Neural cell (in vitro differentiated cells): ENCODE results near the gene PTGS2. TPM values are rescaled to one million over a fixed set of nuclear protein-coding genes. Genes with fewer than 3 reads are reported as not detected.

ENCODE experiments used
- H2AFZ ChIP-seq: fragments of 200-600, 300-800 bp; sonication (generic), shearing (Covaris generic); 2 replicates; pipeline ENCODE4 v1.6.0; 2014; ENCODE audit warnings: low read depth, mild to moderate bottlenecking, antibody characterized with exemption, low read length, moderate library complexity
- H3F3A ChIP-seq: fragments of 200-600 bp; shearing (Covaris generic); 2 replicates; pipeline ENCODE4 v1.6.1; 2016; ENCODE audit warnings: mild to moderate bottlenecking, moderate library complexity, mixed read lengths, antibody characterized with exemption, low read length; ENCODE audit not compliant: insufficient read depth, poor library complexity, severe bottlenecking
- H3K27ac ChIP-seq: fragments of 200-600, 300-800 bp; sonication (generic), shearing (Covaris generic); 2 replicates; pipeline ENCODE4 v1.5.1; 2014; ENCODE audit warnings: mild to moderate bottlenecking, low read length, moderate library complexity
- H3K27me3 ChIP-seq: fragments of 300-800, 200-600 bp; sonication (generic), shearing (Covaris generic); 2 replicates; pipeline ENCODE4 v1.6.0; 2014; ENCODE audit warnings: mild to moderate bottlenecking, low read depth, low read length, moderate library complexity; ENCODE audit not compliant: insufficient read depth
- H3K36me3 ChIP-seq: fragments of 300-800, 200-600 bp; sonication (generic), shearing (Covaris generic); 2 replicates; pipeline ENCODE4 v1.5.1; 2014; ENCODE audit warnings: mild to moderate bottlenecking, antibody characterized with exemption, low read length, moderate library complexity; ENCODE audit not compliant: insufficient read depth
- H3K4me2 ChIP-seq: fragments of 300-800, 200-600 bp; sonication (generic), shearing (Covaris generic); 2 replicates; pipeline ENCODE4 v1.6.0; 2014; ENCODE audit warnings: mild to moderate bottlenecking, low read length
- H3K4me3 ChIP-seq: fragments of 300-800, 200-600 bp; sonication (generic), shearing (Covaris generic); 2 replicates; pipeline ENCODE4 v1.5.1; 2014; ENCODE audit warnings: mild to moderate bottlenecking, low read length, moderate library complexity
- H3K79me2 ChIP-seq: fragments of 200-600 bp; shearing (Covaris generic); replicated peaks from 2 replicates; pipeline ENCODE4 v1.6.0; 2014; ENCODE audit warnings: mild to moderate bottlenecking, low read length, moderate library complexity; ENCODE audit not compliant: insufficient read depth
- H3K9ac ChIP-seq: fragments of 300-800, 200-600 bp; sonication (generic), shearing (Covaris generic); 2 replicates; pipeline ENCODE4 v1.6.1; 2016; ENCODE audit warnings: mild to moderate bottlenecking, low read length, mixed read lengths
- H3K9me2 ChIP-seq: fragments of 200-600 bp; shearing (Covaris generic); 2 replicates; pipeline ENCODE4 v1.6.1; 2016; ENCODE audit warnings: mild to moderate bottlenecking, low read length, mixed read lengths; ENCODE audit not compliant: insufficient read depth
- H3K9me3 ChIP-seq: fragments of 200-600, 300-800 bp; sonication (generic), shearing (Covaris generic); 2 replicates; pipeline ENCODE4 v1.6.1; 2016; ENCODE audit warnings: mild to moderate bottlenecking, mixed run types, low read length, moderate library complexity, mixed read lengths
- H4K20me1 ChIP-seq: fragments of 200-600 bp; shearing (Covaris generic); 2 replicates; pipeline ENCODE4 v1.6.1; 2016; ENCODE audit warnings: mild to moderate bottlenecking, mixed run types; ENCODE audit not compliant: insufficient read depth
- EP300 ChIP-seq: fragments of 450-650 bp; conservative IDR thresholded peaks from 2 replicates; pipeline ENCODE4 v1.6.1; 2014; ENCODE audit warnings: antibody characterized with exemption, mild to moderate bottlenecking, moderate library complexity; ENCODE audit not compliant: poor library complexity, severe bottlenecking
- EZH2 ChIP-seq: fragments of 200-600, 300-800 bp; shearing (Covaris generic), sonication (generic); IDR thresholded peaks from 2 replicates; pipeline ENCODE4 v1.6.1; 2014; ENCODE audit warnings: antibody characterized with exemption, low read length, borderline replicate concordance, mild to moderate bottlenecking; ENCODE audit not compliant: insufficient read depth, poor library complexity, severe bottlenecking
- MXI1 ChIP-seq: fragments of 450-650 bp; conservative IDR thresholded peaks from 2 replicates; pipeline ENCODE4 v1.6.1; 2014; ENCODE audit warnings: antibody characterized with exemption, mild to moderate bottlenecking; ENCODE audit not compliant: poor library complexity, severe bottlenecking
- POLR2AphosphoS5 ChIP-seq: IDR thresholded peaks from 2 replicates; pipeline ENCODE4 v1.6.1; 2012
- RAD21 ChIP-seq: fragments of 450-650 bp; conservative IDR thresholded peaks from 2 replicates; pipeline ENCODE4 v1.6.1; 2014; ENCODE audit warnings: antibody characterized with exemption, mild to moderate bottlenecking, moderate library complexity
- REST ChIP-seq: IDR thresholded peaks from 2 replicates; pipeline ENCODE4 v1.6.1; 2012; ENCODE audit warnings: borderline replicate concordance
- SMC3 ChIP-seq: fragments of 450-650 bp; conservative IDR thresholded peaks from 2 replicates; pipeline ENCODE4 v1.6.1; 2014; ENCODE audit warnings: antibody characterized with exemption, mild to moderate bottlenecking, moderate library complexity; ENCODE audit not compliant: poor library complexity
- TAF1 ChIP-seq: IDR thresholded peaks from 2 replicates; pipeline ENCODE4 v1.6.1; 2012; ENCODE audit warnings: low read depth
- polyA plus RNA-seq: library from polyadenylated mRNA; depleted of rRNA; stranded (reverse); fragments of >200 nt; gene quantifications from 2 replicates; pipeline ENCODE4 v1.2.3, GENCODE V29; 2014
- TF ChIP-seq, protein P1 (sequence below): fragments of 450-650 bp; IDR thresholded peaks from 2 replicates; pipeline ENCODE4 v1.5.1; 2014; ENCODE audit warnings: antibody characterized with exemption, mild to moderate bottlenecking, moderate library complexity; ENCODE audit not compliant: poor library complexity, severe bottlenecking

PTGS2 gene
- polyA plus RNA-seq, 1 donor from 2014 or later: 0.25 TPM

- H2AFZ ChIP-seq: no peak overlapping the region
- H3K4me2 ChIP-seq: no peak overlapping the region
- no peak overlapping the region for H3K4me3 ChIP-seq
- H3F3A ChIP-seq: no peaks in the 10 kb centered on the region
- H4K20me1 ChIP-seq: no peaks in the 10 kb centered on the region
- no peak overlapping the region for H3K9ac ChIP-seq
- no peak overlapping the region for H3K27ac ChIP-seq
- H3K36me3 ChIP-seq: no peaks in the 10 kb centered on the region
- TF ChIP-seq EP300 (no peak), REST (no peak), EZH2 (no peak), MXI1 (no peak), RAD21 (no peak), TAF1 (no peak), SMC3 (no peak), POLR2AphosphoS5 (no peak)
- TF ChIP-seq, protein P1, sequence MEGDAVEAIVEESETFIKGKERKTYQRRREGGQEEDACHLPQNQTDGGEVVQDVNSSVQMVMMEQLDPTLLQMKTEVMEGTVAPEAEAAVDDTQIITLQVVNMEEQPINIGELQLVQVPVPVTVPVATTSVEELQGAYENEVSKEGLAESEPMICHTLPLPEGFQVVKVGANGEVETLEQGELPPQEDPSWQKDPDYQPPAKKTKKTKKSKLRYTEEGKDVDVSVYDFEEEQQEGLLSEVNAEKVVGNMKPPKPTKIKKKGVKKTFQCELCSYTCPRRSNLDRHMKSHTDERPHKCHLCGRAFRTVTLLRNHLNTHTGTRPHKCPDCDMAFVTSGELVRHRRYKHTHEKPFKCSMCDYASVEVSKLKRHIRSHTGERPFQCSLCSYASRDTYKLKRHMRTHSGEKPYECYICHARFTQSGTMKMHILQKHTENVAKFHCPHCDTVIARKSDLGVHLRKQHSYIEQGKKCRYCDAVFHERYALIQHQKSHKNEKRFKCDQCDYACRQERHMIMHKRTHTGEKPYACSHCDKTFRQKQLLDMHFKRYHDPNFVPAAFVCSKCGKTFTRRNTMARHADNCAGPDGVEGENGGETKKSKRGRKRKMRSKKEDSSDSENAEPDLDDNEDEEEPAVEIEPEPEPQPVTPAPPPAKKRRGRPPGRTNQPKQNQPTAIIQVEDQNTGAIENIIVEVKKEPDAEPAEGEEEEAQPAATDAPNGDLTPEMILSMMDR: no peak
- no peaks in the 10 kb centered on the region for H3K9me3 ChIP-seq
- no peaks in the 10 kb centered on the region for H3K9me2 ChIP-seq
- no peaks in the 10 kb centered on the region for H3K27me3 ChIP-seq
- H3K79me2 ChIP-seq: no peaks in the 10 kb centered on the region
These were observed 8.1 kb downstream of the PTGS2 start for GRCh38 chr1:186672131-186672530.

- no peak overlapping the region for H3K4me3 ChIP-seq
- H3F3A ChIP-seq: no peaks in the 10 kb centered on the region
- H3K4me2 ChIP-seq: no peak overlapping the region
- TF ChIP-seq RAD21: no peak
- TF ChIP-seq EZH2: no peak
- H3K9ac ChIP-seq: no peak overlapping the region
- H3K9me3 ChIP-seq: no peaks in the 10 kb centered on the region
- H4K20me1 ChIP-seq: no peaks in the 10 kb centered on the region
- no peaks in the 10 kb centered on the region for H3K27me3 ChIP-seq
- no peaks in the 10 kb centered on the region for H3K36me3 ChIP-seq
- H2AFZ ChIP-seq: no peak overlapping the region
- H3K27ac ChIP-seq: no peak overlapping the region
- H3K9me2 ChIP-seq: no peaks in the 10 kb centered on the region
- no peaks in the 10 kb centered on the region for H3K79me2 ChIP-seq
These were observed 8.9 kb downstream of the PTGS2 start for GRCh38 chr1:186671136-186671825.
